ENCODE measurements around the gene SLC2A9.

DNA sequence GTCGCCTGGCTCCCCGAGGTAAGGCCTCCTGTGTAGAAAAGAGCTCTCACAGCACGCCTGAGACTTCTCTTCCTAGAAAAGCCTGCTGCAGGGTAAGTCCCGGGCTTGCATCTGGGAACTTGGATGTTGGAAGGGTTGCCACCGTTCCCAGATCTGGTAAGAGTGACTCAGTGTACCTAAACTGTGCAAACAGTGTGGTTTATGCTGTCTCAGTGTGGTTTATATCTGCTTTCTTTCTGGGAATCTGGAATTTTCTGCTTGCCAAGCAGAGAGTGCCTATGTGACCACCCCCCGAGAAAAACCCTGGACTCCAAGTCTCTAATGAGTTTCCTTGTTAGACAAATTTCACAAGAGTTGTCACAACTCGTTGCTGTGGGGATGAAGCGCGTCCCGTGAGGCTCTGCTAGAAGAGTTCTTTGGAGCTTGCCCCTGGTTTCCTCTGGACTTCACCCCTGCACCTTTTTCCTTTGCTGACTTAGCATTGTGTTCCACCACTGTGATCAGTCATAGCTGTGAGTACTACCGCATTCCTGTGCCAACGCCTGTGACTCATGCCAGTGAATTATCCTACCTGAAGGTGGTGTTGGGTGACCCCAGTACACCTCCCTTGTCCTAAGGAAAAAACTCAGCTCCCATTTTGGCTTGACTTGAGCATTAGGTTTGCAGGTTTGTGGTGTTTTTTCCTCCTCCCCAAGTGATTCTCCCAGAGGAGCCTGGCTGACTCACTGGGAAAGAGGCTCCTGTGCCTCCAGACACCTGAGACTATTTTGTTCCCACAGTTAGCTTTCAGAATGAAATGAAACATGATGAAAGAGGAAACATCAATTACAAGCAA lies 14.5 kb downstream of the SLC2A9 start:
- TF ChIP-seq POLR2A (IDR thresholded peaks at IDR 0.05; ENCODE audit: low read length) (no peak), GATA1 (IDR thresholded peaks at IDR 0.05; ENCODE audit: low read depth, low read length) (no peak)

Data from erythroblast (primary cell).